HG02678 (cell line): ENCODE measurements around the gene PPM1B.
"Not testable (repeated sequence)": the region's sequence is repeated elsewhere in the genome, so short reads cannot be mapped to it uniquely, and the experiment has no call there.

Source experiments
- ATAC-seq: cut with Tn5 transposase; IDR thresholded peaks from one replicate; pipeline ENCODE4 v1.9.1; 2021; ENCODE audit warnings: mild to moderate bottlenecking, moderate library complexity; ENCODE audit not compliant: unreplicated experiment

The PPM1B gene

GRCh38 chr2:44195714-44196113 is 27.0 kb downstream of the PPM1B start:
- no peak for ATAC-seq

DNA sequence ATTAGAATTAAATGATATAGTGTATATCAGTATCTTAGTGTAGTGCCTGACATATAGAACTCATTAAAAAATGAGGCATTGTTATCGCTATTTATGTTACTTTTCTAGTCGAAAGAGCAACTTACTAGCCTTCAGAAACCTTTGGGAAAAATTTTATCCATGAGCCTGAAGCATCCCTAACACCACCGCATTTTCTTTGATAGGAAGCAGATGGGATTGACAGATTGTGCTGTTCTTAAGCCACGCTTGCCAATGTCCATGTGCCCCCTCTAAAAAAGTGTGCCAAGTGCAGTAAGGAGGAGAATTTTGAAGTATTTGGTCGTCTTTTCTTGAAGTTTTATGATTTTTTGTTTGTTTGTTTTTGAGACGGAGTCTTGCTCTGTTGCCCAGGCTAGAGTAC is 29.1 kb downstream of the PPM1B start:
- ATAC-seq: no peak

DNA sequence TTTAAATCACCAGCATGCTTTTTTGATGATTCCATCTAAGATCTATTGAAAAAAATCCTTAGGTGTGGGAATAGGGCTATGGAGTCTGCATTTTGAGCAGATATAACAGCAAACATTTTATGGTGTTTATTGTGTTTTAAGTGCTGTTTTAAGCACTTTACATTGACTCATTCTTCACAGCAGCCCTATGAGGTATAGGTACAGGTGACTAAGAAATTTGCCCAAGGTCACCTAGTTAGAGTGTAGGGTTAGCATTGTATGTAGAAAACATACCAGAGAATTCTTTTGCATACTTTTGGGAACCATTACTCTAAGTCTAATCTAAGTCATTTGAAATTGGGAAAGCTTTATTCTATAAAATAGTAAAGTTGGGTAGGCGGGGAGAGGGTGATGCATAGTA is 31.3 kb downstream of the PPM1B start:
- ATAC-seq: no peak

- ATAC-seq: no peak
Observed at GRCh38 chr2:44200759-44201158, 32.1 kb downstream of the PPM1B start.

- ATAC-seq: no peak
Observed at GRCh38 chr2:44201648-44202165, 33.0 kb downstream of the PPM1B start.

DNA sequence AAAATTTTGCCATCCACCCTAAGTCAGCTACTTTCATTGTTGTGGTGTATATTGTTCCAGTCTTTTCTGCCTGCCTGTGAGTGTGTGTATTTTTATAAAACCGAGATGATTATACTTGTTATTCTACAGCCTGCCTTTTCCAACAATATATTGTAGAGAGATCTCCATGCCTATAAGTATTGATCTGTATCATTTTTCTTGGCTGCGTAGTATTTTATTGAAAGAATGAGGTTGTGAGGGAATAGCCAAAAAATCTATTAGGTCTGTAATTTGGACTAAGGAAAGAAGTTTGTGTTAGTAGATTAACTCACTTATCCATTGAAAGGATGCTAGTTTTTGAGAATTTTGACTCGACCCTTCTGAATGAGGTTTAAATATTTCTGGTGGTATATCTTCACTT is 34.9 kb downstream of the PPM1B start:
- no peak for ATAC-seq

DNA sequence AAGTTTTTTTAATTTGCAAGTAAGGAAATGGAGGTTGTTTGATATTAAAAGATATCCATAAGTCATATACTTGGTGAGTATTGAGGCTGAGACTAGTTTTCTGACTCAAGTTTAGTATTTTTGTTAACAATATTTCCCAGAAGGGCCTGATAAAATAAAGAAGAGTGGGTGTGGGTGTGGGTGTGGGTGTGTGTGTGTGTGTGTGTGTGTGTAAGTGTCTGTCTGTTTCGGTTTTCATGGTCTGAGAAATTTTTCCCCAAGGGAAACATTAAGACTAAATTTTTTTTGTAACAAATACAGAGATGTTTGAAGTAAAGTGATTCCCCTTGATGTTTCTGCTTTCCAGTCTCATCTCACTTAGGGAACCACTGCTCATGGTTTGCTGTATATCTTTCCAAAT is 36.5 kb downstream of the PPM1B start:
- ATAC-seq: no peak

DNA sequence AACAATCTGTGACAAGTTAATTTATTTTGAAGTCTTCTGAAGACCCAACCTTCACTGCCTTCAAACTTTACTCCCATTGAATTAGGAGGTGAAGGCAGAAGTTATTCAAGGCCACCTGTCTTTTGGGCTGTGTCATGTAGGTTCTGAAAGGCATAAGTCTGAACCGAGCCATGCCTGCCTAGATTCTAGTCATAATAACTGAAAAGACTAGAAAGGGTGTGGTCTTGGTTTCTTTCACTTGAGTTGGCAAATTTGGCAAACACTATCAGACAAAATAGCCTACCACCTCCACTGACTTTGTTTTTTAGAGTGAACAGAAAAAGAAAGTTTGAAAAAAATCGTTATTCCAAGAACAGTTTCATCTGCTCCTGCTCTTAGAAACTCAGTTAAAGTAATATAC is 38.4 kb downstream of the PPM1B start:
- ATAC-seq: no peak

DNA sequence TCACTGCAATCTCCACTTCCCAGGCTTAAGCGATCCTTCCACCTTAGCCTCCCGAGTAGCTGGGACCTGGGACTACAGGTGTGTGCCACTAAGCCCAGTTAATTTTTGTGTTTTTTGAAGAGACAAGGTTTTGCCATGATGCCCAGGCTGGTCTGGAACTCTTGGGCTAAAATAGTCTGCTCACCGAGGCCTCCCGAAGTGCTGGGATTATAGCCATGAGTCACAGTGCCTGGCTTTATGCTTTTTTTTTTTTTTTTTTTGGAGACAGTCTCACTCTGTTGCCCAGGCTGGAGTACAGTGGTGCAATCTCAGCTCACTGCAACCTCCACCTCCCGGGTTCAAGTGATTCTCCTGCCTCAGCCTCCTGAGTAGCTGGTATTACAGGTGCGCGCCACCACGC is 39.0 kb downstream of the PPM1B start:
- not testable (repeated sequence) for ATAC-seq

DNA sequence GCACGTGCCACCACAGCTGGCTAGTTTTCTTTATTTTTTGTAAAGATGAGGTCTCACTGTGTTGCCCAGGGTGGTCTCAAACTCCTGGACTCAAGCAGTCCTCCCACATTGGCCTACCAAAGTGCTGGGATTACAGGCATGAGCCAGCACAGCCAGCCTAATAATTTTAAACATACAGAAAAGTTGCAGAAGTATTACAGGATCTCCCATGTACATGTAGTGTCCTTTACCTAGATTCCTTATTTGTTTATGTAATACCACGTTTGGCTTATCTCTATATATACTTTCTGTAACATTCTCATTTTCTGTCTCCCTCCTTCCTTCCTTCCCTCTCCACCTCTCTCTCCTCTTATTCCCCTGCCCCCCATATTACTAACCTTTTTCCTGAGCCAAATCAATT is 41.7 kb downstream of the PPM1B start:
- no peak for ATAC-seq

DNA sequence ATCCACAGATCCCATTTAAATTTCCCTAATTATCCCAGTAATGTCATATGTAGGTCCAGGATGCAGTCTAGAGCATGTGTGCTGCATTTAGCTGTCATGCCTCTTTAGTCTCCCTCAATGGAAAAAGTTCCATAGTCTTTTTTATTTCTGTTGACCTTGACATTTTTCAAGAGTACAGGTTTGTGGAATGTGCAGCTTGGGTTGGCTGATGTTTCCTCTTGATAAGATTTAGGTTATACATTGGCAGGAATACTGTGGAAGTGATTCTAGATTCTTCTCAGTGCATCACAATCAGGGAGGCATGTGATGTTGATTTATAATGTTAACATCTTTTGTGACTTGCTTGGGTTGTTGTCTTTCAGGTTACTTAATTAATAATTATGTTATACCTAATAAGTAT is 42.5 kb downstream of the PPM1B start:
- no peak for ATAC-seq

DNA sequence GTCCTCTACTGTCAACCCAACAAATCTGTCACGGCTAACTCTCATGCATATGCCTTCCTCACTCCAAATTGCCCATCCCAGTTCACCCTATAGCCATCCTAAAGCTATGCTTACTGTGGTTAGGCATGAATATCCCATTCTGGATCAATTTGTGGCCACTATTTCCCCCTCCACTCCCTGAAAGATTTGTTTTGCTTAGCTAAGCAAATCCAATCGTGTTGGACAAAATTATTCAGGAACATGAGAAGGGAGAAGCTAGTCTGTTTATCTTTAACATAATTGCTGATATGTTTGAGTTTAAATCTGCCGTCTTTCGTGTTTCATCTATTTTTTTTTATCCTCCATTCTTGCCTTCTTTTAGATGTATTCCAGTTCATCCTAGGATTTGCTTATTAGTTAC is 43.6 kb downstream of the PPM1B start:
- ATAC-seq: no peak

DNA sequence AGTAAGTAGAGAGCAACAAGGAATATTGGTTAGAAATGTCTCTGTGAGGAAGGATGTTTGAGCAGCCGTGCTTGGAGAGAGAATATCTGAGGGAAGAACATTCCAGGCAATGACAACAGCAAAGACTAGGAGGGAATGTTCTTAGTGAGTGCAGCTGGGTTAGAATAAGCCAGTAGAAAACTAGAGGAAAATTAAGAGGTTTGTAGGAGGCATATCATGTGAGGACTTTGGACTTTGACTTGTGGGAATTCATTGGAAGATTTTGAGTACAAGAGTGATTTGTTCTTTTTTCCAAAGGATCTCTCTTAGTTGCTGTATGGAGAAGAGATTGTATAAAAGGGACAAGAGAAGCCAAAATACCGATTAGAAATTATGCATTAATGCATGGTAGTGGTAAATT is 47.2 kb downstream of the PPM1B start:
- no peak for ATAC-seq

- ATAC-seq: no peak
Observed at GRCh38 chr2:44218771-44219170, 50.1 kb downstream of the PPM1B start.

DNA sequence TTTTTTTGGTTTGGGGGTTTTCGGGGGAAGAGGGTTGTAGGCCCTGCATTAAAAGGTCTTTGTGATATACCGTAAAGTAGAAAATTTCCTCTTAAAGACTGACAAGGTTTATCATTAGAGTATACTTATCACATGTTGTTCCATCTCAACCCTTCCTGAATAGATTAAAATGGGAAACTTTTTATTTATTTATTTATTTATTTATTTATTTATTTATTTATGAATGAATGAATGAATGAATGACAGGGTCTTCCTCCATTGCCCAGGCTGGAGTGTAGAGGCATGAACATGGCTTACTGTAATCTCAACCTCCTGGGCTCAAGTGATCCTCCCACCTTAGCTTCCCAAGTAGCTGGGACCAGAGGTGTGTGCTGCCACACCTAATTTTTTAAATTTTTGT is 58.1 kb downstream of the PPM1B start:
- no peak for ATAC-seq

GRCh38 chr2:44230378-44230777 is 61.7 kb downstream of the PPM1B start:
- ATAC-seq: no peak

DNA sequence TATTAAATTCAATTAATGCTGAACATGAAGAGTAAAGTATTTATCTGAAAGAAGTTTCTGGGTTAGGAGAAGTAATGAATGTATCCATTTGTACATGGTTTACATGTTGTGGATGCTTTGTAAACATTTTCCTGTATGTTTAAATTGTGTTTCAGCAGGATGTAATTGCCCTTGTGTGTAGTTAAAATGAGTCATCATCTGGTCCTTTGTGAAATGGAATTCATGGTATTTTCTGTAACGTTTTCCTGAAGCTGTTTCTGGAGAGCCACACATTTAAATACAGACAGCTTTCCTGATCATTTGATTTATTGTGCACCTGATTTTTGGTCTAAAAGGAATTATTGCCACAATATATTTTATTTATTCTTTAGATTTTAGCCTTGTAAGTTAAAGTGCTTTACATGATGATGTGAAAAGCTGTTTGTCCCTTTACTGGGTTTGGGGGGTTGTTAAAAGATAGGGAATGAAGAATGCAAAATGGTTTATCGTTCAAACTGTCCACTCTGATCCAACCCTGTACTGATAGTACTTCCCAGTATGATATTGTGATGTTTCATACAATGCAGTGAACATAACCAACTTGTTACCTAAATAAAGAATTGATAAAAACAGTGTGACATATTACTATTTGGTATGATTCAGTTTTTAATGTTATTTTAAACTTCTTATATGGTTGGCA is 64.9 kb downstream of the PPM1B start:
- no peak for ATAC-seq

DNA sequence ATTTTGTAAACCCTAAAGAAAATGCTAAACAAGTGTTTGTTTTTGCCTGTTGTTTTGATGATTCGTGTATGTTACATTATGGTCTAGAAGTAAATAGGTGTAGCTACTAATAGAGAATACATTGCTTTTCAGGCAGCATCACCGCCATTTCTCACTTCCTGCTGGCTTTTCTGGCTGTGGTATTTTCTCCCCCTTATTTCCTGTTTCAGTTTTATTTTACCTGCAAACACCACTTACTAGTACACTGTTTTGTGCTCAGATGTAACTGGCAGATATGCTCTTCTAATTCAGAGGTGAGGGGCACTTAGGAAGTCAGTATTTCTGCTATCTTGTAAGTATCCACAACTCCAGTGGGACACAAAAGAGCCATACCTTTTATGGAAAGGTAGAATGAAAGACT is 68.5 kb downstream of the PPM1B start:
- ATAC-seq: peak; percentile 68

DNA sequence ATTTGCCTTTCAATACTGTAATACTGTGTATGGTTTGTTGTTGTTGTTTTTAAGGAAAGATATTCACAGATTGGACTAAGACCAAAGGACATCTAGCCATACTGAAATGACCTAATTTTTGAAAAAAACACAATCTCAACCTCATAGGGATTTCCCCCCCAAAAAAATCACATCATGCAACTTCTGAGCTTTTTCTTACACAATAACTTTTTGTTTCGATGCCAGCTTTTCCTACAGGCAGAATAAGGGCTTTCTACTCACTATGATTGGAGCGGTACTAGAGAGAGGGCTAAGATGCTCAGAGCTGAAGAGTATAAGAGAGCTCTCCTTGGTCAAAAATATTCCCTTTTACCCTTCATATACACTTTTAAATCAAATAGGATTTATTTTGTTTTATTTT is 74.2 kb downstream of the PPM1B start:
- ATAC-seq: no peak

DNA sequence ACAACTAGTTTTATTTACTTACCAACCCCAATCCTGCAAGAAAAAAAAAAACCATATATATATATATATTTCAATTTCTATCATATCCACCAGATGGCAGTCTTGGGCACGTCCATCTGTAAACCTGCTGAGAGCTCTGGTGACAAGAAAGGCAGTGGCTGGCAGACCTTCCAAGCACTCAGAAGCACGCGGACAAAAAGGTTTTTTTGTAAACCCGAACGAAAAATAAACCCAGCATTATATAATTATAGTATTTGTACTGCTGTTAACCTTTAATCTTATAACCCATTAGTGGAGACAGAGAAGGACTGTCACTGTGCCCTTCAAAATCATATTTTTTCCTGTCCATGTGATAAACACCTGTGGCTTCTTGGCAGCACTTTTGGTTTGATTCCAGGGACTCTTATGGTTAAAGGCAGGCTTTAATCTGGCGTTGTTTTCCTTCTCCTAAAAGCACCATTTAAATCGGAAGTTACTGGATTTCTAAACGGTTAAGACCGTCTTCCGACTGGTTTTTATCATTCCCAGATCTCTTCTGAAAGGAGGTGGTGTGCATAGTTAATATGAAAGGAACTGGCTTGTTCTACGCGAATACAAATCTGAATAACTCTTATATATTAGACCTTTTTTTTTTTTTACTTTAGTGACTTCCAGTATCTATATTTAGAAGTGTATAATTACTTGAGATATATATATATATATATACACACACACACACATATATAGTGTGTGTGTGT is 75.6 kb downstream of the PPM1B start:
- no peak for ATAC-seq

GRCh38 chr2:44245083-44245861 is 76.6 kb downstream of the PPM1B start:
- ATAC-seq: no peak

- ATAC-seq: no peak
Observed at GRCh38 chr2:44246436-44246835, 77.8 kb downstream of the PPM1B start.
